Cardiac septum (tissue), 1 donor: ENCODE measurements around the gene ARID1B. TPM values are rescaled to one million over a fixed set of nuclear protein-coding genes. Genes with fewer than 3 reads are reported as not detected.

Source experiments
- microRNA-seq: library from miRNA; unstranded; fragments of <30 nt; microRNA quantifications from one replicate; pipeline ENCODE4 v1.2.0, GENCODE V29; 2020
- total RNA-seq: library from RNA; stranded (reverse); fragmentation: NEBNext Ultra II Directional; extraction: Animal tissue kit (Norgen Biotek cat#: 25700); gene quantifications from one replicate; pipeline ENCODE4 v1.2.1, GENCODE V29; 2021
- donor health status: DM: no; HTN: no; CAD: no.

The ARID1B gene
- total RNA-seq, 1 donor from 2014 or later, result 61.1 TPM

Small RNA genes lying within 50 kb of the gene (microRNA-seq; reads per million reads assigned to microRNA genes)
- not detected for gene MIR4466
